Measurements from ENCODE around the gene GET4. TPM values are rescaled to one million over a fixed set of nuclear protein-coding genes. Genes with fewer than 3 reads are reported as not detected.
"Not testable (repeated sequence)": the region's sequence is repeated elsewhere in the genome, so short reads cannot be mapped to it uniquely, and the experiment has no call there.

The GET4 gene
- total RNA-seq, 4 donors from 2014 or later, result 29.8 to 50.2 (median 38.3) TPM

GRCh38 chr7:937856-938484 is 61.6 kb downstream of the GET4 start:
- TF ChIP-seq CTCF (IDR thresholded peaks at IDR 0.05) (no peak), EP300 (IDR thresholded peaks at IDR 0.05) (no peak), POLR2A (IDR thresholded peaks at IDR 0.05) (no peak)
- H3K36me3 ChIP-seq, result peaks cover 0 to 22% (median 0%) of the 10 kb centered on the region in 3 donors
- DNase-seq (ENCODE audit: low spot score in 2 of 2), result no peak
- H3K27ac ChIP-seq, result no peak overlapping the region
- peaks cover 0 to 8% (median 0%) of the 10 kb centered on the region in 4 donors for H3K9me3 ChIP-seq
- no peaks in the 10 kb centered on the region for H3K4me1 ChIP-seq
- H3K27me3 ChIP-seq, result no peaks in the 10 kb centered on the region
- 84 to 88% methylated on average over 16 of the region's 16 CpGs for WGBS, 2 donors
- H3K4me3 ChIP-seq, result no peak overlapping the region

DNA sequence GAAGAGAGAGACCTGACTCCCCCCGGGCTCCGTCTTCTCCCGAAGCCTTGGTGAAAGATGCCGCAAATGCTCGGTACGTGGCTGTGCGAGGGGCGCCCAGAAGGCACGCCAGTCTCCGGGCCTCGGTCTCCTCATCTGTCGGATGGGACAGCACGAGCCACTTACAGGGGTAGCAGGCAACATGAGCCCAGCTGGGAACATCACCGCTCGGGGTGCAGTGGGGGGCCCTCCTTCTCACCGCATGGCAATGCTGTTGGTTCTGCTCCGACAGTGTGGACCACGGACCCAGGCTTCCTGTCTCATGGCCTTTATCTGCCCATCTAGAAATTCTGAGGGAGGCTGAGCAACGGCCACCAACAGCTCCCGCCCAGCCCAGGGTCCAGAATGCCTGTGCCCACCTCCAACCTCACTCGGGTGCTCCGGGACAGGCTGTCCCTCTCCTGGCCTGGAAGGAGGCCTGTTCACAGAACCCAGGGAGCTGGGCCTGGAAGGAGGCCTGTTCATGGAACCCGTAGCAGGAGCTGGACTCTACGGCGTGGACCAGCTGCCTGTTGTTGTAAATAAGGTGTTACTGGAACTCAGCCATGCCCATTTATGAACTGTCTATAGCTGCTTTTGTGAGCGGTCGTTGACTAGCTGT is 62.3 kb downstream of the GET4 start:
- WGBS, 2 donors, result 92 to 95% methylated on average over 19 to 26 of the region's 27 CpGs
- no peaks in the 10 kb centered on the region for H3K4me1 ChIP-seq

DNA sequence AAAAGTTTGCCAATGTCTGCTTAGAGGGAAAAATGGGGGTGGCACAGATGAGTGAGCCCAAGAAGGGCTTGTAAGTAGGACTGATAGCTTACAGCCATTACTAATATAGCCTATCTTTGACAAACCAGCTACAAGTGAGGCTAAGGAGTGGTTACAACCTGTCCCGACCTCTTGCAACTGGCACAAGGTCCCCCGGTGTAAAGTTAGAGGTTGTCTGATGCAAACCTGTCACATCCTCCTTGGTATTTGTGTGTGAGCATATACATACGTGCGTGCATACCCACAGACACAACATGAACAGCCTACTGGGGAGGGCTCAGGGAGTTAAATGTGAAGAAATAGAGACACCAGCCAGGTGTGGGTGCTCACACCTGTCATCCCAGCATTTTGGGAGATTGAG is 63.5 kb downstream of the GET4 start:
- H3K27ac ChIP-seq, result no peak overlapping the region
- peaks cover 0 to 15% (median 0%) of the 10 kb centered on the region in 3 donors for H3K36me3 ChIP-seq
- H3K4me1 ChIP-seq, result no peaks in the 10 kb centered on the region
- H3K9me3 ChIP-seq, result peaks cover 0 to 8% (median 0%) of the 10 kb centered on the region in 4 donors
- no peaks in the 10 kb centered on the region for H3K27me3 ChIP-seq
- TF ChIP-seq POLR2A (IDR thresholded peaks at IDR 0.05) (no peak), EP300 (IDR thresholded peaks at IDR 0.05) (no peak), CTCF (IDR thresholded peaks at IDR 0.05) (no peak)
- DNase-seq (ENCODE audit: low spot score in 2 of 2), result no peak
- WGBS, 2 donors, result 89 to 93% methylated on average over 4 of the region's 4 CpGs
- no peak overlapping the region for H3K4me3 ChIP-seq

More for the DNA sequence above, 62.3 kb downstream of the GET4 start:
- Histone ChIP-seq H3K9me3 (peaks cover 0 to 8% (median 0%) of the 10 kb centered on the region in 4 donors), H3K27ac (no peak overlapping the region), H3K27me3 (no peaks in the 10 kb centered on the region), H3K36me3 (peaks cover 0 to 22% (median 0%) of the 10 kb centered on the region in 3 donors), H3K4me3 (no peak overlapping the region)
- no peak for TF ChIP-seq POLR2A (IDR thresholded peaks at IDR 0.05)
- TF ChIP-seq EP300 (IDR thresholded peaks at IDR 0.05), result no peak
- no peak for TF ChIP-seq CTCF (IDR thresholded peaks at IDR 0.05)
- no peak for DNase-seq (ENCODE audit: low spot score in 2 of 2)

GRCh38 chr7:940599-941408 is 64.5 kb downstream of the GET4 start:
- 56 to 57% methylated on average over 2 of the region's 2 CpGs for WGBS, 2 donors
- peaks cover 0 to 7% (median 0%) of the 10 kb centered on the region in 4 donors for H3K4me1 ChIP-seq
- TF ChIP-seq POLR2A (IDR thresholded peaks at IDR 0.05) (no peak), EP300 (IDR thresholded peaks at IDR 0.05) (no peak), CTCF (IDR thresholded peaks at IDR 0.05) (no peak)
- DNase-seq (ENCODE audit: low spot score in 2 of 2), result no peak
- H3K27ac ChIP-seq, result no peak overlapping the region
- H3K4me3 ChIP-seq, result no peak overlapping the region
- peaks cover 0 to 8% (median 0%) of the 10 kb centered on the region in 4 donors for H3K9me3 ChIP-seq
- no peaks in the 10 kb centered on the region for H3K27me3 ChIP-seq
- peaks cover 0 to 6% (median 0%) of the 10 kb centered on the region in 3 donors for H3K36me3 ChIP-seq

- WGBS, 2 donors, result 74 to 85% methylated on average over 4 of the region's 4 CpGs
- H3K4me3 ChIP-seq; H3K36me3 ChIP-seq; H3K27me3 ChIP-seq; H3K27ac ChIP-seq; H3K9me3 ChIP-seq; DNase-seq (ENCODE audit: low spot score in 2 of 2): not testable (repeated sequence)
- peaks cover 0 to 16% (median 0%) of the 10 kb centered on the region in 4 donors for H3K4me1 ChIP-seq
Measured at GRCh38 chr7:943793-944192, 67.4 kb downstream of the GET4 start.
